NCI-H446 treated with DMSO at 0.1 percent for 48 hours (cell line): Measurements from ENCODE around the gene FAXC.

ENCODE experiments used
- DNase-seq: peaks from one replicate; lab custom pipeline; 2025; lab: John Stamatoyannopoulos, UW

The FAXC gene

DNA sequence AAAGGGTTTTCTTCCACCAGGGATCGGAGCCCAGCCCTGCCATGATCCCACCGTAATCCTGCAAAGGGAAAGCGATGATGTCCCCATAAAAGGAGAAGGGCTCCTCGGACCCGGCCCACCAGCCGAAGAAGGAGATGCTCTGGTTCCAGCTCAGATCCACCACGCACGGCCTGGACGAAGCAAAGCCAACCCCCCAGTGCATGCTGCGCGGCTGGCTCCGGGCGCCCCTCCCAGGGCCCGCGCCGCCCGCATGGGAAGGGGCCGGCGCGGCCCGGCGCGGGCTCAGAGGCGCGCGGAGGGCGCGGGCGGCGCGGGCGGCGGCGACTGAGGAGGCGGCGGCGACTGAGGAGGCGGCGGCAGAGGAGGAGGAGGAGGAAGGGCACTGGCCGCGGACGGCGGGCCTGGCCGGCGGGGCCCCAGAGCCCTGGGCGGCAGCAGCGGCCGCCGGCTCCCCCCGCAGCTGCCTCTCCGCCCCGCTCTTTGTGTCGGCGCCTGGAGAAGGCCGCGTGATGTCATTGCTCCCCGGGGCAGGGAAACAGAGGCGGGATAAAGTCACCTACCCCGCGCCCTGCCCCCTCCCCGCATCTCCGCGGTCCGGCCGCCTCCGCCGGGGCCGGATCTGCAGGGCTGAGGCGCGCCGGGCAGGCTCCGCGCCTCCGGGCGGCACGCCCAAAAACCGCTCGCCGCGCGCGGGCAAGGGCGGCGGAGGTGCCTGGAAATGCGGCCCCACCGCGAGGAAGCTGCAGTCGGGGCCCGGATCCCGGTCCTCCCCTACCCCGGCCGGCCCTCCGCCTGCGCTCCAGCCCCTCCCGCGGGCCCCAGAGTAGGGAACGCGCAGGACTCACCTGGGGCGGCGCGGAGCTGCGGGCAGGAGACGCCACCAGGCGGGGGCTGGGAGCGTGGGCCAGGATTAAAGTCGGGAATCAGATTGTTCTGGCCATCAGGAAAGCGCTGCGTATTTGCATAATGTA is at the start of gene FAXC:
TSS of gene FAXC (minus strand) at position 504 of the 971 bp plus-strand sequence. CDS start at position 202, 302 bp downstream.
- DNase-seq: no peak

DNA sequence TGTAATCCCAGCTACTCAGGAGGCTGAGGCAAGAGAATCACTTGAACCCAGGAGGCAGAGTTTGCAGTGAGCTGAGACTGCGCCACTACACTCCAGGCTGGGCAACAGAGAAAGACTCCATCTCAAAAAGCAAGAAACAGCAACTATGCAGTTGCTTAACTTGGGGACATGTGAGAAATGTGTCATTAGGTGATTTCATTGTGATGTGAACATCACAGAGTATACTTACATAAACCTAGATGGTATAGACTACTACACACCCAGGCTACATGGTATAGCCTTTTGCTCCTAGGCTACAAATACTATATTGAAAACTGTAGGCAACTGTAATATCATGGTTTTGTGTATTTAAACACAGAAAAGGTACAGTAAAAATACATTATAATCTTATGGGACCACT is 47.8 kb upstream of the FAXC start:
- no peak for DNase-seq

GRCh38 chr6:99393698-99394531 is 44.4 kb upstream of the FAXC start, which contains the start of gene COQ3:
Gene COQ3 (minus strand): TSS chr6:99394195. CDS start chr6:99394179, 16 bp downstream.
- peak; percentile 54 for DNase-seq

- no peak for DNase-seq
Observed at GRCh38 chr6:99393366-99393697, 43.9 kb upstream of the FAXC start.

DNA sequence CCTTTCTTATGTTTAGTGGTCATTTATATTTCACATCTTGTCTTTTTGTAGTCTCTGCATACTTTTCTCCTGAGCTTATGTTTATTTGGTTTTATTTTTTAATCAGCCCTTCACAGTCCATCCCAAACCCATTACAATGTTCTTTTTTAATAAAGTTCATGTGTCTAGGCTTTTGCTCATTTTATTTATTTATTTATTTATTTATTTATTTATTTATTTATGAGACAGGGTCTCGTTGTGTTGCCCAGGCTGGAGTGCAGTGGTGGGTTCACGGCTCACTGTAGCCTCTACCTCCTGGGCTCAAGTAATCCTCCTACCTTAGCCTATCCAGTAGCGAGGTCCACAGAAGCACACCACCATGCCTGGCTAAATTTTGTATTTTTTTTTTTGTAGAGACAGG is 41.4 kb upstream of the FAXC start:
- no peak for DNase-seq

- no peak for DNase-seq
Observed at GRCh38 chr6:99384507-99384906, 35.0 kb upstream of the FAXC start.

- no peak for DNase-seq
Observed at GRCh38 chr6:99378636-99379035, 29.2 kb upstream of the FAXC start.

- no peak for DNase-seq
Observed at GRCh38 chr6:99369533-99369932, 20.1 kb upstream of the FAXC start.

DNA sequence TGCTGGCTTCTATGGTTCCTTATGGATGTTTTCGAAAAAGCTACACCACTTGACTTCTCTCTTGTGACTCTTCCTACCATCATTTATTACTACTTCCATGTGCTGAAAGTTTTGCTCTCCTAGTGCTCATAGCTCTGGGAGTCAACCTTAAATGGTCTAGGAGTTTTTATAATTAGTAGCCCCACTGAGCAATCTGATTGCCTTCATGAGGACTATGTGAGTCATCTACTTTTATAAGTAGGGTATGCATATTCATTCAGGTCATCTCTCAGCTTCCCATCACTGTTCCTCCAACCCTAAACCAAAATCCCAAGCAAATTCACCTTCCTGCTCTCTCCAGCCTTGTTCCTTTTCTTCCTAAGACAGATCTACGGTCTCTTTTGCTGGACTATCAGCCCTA is 17.4 kb upstream of the FAXC start:
- DNase-seq: no peak

DNA sequence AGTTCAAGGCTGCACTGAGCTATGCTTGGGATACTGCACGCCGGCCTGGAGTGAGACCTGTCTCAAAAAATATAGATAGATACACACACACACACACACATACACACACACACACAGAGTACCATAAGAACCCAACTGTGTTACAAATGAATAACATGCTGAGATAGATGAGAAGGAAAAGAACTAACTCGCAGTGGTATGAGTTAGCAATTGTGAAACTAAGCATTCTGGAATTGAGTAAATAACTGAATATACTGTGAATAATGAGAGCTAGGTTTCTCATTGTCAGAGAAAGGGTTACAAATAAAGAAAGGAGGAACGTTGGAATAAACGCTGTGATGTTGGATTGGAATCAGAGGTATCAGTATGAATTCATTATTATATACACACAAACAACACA is 14.6 kb upstream of the FAXC start:
- DNase-seq: no peak

- DNase-seq: no peak
Observed at GRCh38 chr6:99362678-99363268, 13.3 kb upstream of the FAXC start.

DNA sequence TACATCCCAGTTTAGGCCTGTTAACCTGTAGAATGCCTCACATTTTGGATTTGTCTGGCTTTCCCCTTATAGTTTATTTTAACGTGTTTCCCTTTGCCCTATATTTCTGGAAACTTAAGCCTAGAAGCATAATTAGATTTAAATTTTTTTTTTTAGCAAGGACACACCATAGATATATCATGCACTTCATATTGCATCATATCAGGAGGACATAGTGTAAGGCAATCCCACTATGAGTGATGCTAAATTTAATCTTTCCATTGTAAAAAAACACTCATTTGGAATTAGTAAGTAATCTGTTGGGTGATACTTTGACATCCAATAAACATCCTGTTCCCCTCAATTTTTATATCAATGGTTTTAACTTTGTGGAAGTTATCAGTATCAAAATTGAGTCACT is 10.3 kb upstream of the FAXC start:
- no peak for DNase-seq

GRCh38 chr6:99356641-99357040 is 7.2 kb upstream of the FAXC start:
- DNase-seq: no peak

- no peak for DNase-seq
Observed at GRCh38 chr6:99354983-99355382, 5.5 kb upstream of the FAXC start.

DNA sequence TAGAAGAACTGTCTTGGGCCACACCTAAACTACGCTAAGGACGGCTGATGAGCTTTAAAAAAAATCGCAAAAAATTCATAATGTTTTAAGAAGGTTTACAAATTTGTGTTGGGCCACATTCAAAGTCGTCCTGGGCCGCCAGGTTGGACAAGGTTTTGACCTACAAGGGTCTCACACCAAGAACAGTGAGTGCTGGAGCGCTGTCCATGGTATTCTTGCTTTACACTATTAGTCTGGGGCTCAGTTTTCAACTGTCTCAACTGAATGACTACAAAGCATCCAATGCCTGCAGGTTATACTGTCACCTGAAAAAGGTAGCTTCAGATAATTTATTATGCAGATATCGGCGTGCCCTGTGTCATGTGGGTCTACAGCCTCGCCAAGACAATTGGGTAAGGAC is 3.7 kb upstream of the FAXC start:
- no peak for DNase-seq

DNA sequence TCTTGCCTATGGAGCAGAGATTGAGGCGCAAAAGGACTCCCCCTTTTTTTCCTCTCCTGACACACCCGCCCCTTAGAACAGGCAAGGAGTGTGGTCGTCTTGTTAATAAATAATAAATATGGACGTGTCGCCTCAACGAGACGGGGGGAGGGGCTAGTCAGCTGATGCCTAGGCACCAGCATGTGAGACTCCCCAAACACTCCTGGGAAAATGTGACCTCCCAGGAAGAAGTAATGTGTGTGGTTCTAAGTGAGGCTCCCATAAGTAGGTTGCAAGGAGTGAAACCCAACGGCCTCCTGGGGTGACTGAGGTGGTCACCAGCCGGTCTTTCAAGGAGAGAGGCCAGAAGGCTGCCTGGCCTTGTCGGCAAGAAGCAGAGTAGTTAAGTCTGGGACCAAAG is 1.1 kb upstream of the FAXC start:
- DNase-seq: no peak

GRCh38 chr6:99348288-99349170 is 945 bp downstream of the FAXC start:
- DNase-seq: no peak

- no peak for DNase-seq
Observed at GRCh38 chr6:99347804-99348203, 1.7 kb downstream of the FAXC start.

DNA sequence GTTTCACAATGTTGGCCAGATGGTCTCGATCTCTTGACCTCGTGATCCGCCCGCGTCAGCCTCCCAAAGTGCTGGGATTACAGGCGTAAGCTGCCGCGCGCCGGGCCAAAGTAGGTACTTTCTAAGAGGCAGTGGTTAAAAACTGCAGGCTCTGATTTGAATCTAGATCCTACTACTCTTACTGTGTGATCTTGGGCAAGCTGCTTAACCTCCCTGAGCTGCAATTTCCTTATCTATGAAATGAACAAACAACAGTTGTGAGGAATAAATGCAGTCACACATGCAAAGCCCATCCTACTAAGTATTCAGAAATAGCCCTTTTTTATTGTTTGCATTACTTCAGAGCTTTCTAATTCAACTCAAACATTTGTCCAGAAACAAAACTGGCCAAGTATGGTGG is 2.9 kb downstream of the FAXC start:
- no peak for DNase-seq

DNA sequence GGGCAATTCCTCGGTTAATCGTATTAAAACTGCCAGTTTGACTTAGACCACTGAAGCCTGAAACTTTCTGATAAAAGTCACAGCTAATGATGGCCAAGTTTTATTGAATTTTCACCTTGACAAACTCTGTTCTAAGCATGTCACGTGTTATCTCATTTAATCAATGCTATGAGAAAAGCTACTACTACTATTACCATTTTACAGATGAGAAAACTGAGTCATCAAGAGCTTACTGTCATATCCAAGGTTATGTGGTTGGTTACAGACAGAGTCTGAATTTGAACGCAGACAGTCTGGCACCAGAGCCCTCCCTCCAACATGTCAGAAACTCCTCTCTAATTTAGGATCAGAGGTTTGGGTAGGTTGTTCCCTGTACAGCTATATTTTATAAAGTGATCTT is 4.3 kb downstream of the FAXC start:
- DNase-seq: no peak

- DNase-seq: no peak
Observed at GRCh38 chr6:99344289-99344688, 5.2 kb downstream of the FAXC start.
